8988T (cell line): Measurements from ENCODE around the gene FILIP1L.

Source experiments
- DNase-seq: peaks from one replicate; pipeline ENCODE4 v3.0.0; 2011

Gene FILIP1L

DNA sequence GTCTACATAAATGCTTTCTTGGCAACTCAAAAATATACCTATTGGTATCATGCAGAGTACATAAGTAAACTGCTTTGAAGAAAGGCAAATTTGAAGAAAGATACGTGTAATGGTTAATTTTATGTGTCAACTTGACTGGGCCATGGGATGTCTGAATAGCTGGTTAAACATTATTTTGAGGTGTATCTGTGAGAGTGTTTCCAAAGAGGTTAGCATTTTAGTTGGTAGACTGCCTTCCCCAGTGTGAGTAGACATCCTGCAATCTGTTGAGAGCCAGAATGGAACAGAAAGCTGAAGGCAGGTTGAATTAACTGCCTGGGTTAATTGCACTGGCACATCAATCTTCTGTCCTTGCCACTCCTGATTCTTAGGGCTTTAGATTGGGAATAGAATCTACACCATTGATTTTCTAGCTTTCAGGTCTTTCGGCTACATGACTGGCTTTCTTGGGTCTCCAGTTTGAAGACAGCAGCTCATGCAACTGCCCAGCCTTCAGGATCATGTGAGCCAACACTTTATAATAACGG is 198.3 kb downstream of the FILIP1L start:
- no peak for DNase-seq

- no peak for DNase-seq
These were observed 202.9 kb downstream of the FILIP1L start for GRCh38 chr3:99911433-99911832.

DNA sequence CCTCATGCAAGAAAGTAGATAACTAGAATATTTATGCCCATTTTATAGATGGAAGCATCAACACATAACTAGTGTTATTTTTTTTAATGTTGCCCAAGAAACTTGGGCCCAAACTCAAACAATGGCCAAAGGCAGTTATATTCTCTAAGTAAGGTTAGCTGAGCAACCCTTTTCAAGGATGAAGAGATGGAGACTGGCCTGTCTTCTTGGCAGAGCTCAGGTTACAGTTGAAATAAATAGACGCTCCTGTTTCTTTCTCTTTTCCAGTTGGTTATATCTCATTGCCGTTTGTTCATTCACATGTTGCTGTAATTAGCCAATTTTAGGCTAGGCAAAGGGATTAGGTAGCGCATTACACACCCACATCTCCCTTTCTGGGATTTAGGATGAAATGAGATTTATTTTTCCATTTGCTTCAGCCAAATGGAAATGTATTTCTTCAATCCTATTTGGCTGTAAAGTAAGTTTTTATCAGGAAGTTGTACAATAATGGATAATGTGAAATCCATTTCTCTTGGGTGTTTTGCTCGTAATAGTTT is 203.5 kb downstream of the FILIP1L start:
- DNase-seq: no peak

GRCh38 chr3:99909714-99910495 is 204.4 kb downstream of the FILIP1L start:
- DNase-seq: no peak

GRCh38 chr3:99907959-99908544 is 206.2 kb downstream of the FILIP1L start:
- no peak for DNase-seq

DNA sequence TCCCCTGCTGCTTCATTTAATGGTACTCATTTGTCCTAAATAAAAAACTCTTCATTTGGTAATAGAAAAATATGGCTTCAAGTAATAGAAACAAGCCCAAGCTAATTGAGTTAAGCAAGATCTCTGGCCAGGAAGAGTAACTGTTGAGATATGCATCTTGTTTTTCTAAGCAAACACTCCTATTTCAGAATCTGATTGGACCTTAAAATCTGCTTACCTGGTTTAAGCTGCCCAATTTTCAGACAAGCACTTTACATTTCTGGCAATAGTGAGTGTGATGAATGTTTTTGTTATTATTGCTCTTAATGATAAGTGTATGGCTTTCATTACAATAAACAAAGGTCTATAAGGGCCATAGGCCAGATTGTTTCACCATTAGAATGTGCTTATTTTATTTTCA is 210.4 kb downstream of the FILIP1L start:
- DNase-seq: no peak

- no peak for DNase-seq
These were observed 212.2 kb downstream of the FILIP1L start for GRCh38 chr3:99902091-99902490.

DNA sequence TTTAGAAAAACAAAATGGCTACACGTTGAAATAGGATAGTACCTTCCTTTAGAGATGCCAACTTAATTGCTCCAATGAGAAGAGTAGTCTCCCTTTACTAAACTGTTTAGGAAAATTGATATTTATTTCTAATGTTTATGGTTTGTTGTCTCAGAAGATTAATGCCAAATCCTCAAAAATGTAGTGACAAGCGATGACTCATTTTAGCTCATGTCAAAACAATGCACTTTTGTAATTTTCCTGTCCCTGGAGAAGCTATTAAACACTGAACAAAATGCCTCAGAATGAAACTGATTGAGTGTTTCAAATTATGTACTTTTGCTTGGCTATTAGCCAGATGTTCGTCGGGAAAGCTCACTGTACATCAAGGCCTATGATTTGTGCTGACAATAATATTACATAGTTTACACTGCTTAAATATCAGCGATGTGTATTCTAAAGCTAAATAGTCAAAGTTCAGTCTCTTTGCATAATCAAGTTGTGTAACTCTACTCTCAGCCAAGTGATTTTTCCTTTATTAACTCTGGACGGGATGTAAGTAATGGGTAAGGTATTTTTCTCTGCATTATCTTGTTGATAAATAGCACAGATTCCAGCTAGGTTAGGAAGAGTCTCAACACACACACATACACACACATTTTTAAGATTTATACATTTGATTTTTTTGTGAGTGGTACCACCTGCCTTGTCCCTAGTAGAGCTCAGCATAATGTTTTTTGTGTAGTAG is 212.9 kb downstream of the FILIP1L start:
- no peak for DNase-seq

- DNase-seq: no peak
These were observed 214.1 kb downstream of the FILIP1L start for GRCh38 chr3:99900248-99900647.

DNA sequence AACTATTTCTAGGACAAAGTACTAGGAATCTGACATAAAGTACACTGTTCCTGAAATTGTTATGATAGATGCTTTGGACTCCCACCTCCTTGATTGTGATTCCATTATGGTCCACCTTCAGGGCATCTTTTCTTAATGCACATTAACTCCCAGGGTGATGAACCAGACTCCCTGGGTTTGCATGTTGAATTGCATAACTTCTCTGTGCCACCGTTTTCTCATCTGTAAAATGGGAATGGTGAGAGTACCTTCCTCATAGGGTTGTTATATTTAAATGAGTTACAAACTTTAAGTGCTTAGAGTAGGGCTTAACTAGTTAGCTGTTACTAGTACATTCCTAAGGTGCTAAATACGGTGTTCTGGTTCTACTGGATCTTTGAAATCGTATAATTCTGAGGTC is 214.7 kb downstream of the FILIP1L start:
- no peak for DNase-seq

GRCh38 chr3:99896482-99896881 is 217.8 kb downstream of the FILIP1L start:
- no peak for DNase-seq

GRCh38 chr3:99895703-99896441 is 218.4 kb downstream of the FILIP1L start:
- DNase-seq: no peak

GRCh38 chr3:99895131-99895696 is 219.1 kb downstream of the FILIP1L start:
- DNase-seq: no peak

- no peak for DNase-seq
These were observed 222.0 kb downstream of the FILIP1L start for GRCh38 chr3:99892332-99892731.

DNA sequence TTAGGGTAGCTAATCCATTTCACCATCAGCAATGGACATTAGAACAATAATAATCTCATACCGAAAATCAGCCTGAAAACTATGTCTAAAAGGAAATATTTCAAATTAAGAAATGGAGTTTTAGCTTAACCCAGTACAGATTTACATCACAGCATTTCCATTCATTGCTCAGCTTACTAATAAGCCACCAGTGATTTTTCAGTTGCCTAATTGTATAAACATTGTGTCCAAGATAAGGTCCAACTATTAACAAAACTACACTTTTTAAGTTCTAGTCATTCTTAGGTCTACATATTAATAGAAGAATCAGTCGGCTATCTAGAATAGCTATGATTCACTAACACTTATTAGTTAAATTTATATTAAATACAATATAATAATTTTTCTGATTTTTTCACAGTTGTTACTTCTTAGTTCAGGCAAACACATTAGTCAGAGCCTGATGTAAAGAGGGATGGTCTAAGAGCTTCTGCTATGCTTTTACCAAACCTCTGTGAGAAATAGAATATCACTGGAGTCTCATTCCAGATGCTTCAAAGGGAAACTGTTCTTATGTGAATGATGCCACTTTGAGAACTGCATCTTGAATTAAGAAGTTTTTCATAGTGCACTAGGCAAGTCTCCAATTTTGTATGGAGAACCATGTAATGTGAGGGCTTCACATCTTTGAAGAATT is 222.6 kb downstream of the FILIP1L start:
- DNase-seq: no peak

- DNase-seq: no peak
These were observed 228.4 kb downstream of the FILIP1L start for GRCh38 chr3:99885851-99886250.

- no peak for DNase-seq
These were observed 229.2 kb downstream of the FILIP1L start for GRCh38 chr3:99885085-99885484.

GRCh38 chr3:99884484-99884883 is 229.8 kb downstream of the FILIP1L start:
- DNase-seq: no peak

DNA sequence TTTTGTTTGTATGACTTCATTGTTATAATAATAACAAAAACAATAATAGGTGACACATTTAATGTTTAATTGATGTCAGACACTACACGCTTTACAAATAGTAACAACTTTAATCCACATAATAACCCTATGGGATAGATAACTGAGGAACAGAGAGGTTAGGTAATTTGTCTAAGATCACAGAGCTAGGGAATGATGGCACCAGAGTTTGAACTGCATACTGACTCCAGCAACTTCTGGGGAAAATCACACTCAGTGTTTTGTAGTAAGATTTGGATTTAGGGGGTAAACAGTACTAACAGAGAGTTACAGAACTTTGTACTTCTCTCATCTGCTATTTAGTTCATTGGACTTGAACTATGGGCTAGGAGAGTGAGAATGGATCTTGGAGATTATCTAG is 230.6 kb downstream of the FILIP1L start:
- DNase-seq: no peak

DNA sequence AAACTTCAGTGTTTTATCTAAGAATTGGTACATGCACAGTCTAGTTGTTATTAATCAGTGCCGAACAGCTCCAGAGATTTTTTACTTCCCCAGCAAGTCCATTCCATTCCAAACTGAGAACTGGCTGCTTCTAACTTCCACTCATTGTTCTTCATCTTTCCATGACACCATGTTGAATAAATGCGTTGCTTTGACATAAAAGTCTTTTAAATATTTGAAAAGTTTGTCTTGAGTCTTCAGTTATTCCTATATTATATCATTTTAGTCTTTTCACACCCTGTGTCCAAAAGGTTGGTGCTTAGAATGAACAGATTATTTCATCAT is 231.2 kb downstream of the FILIP1L start:
- no peak for DNase-seq

GRCh38 chr3:99882436-99883137 is 231.7 kb downstream of the FILIP1L start:
- no peak for DNase-seq
